HG03342 (cell line): ENCODE data around the gene PIMREG.

Experiments used
- ATAC-seq: cut with Tn5 transposase; IDR thresholded peaks from one replicate; pipeline ENCODE4 v1.9.1; 2021; ENCODE audit warnings: mild to moderate bottlenecking, moderate library complexity; ENCODE audit not compliant: unreplicated experiment

Gene PIMREG

GRCh38 chr17:6496640-6497441, 52.6 kb downstream of the PIMREG start:
- no peak for ATAC-seq

DNA sequence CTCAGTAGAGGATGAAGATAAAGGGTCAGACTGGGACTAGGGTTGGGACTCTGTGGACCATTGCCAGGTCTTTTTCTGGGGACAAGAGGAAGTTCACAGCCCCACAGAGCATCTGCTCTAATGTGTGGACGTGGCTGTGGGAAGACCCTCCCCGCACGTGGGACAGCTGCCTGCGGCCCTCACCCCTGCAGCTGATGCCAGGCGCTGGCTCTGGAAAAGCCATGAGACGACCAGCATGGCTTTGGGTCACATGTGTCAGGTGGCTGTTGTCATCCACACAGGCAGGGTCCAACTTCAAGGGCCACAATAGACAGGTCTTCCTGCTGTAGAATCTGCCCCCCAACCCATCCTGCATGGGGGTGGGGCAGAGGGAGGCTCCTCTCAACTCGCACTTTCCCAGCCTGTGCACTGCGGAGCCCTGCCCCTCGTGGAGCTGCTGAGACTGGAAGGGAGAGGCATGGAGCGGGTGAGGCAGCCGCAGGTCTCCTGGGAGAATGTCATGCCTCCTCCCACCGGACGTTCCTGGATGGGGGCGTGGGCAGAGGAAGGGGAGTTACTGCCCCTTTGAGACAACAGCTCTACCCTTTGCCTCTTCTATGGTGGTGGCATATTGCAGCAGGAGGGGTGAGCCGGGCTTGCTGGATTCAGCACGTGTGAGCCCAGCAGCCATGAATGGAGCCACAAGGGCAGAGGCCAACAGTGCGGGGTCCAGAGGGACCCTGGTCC, 53.4 kb downstream of the PIMREG start:
- ATAC-seq: no peak

- no peak for ATAC-seq
These were observed 54.1 kb downstream of the PIMREG start for GRCh38 chr17:6498356-6498755.

- ATAC-seq: no peak
These were observed 54.8 kb downstream of the PIMREG start for GRCh38 chr17:6498901-6499540.
